HS-27A (cell line): ENCODE results near the gene UBE2O.

ENCODE experiments used
- DNase-seq: peaks from one replicate; pipeline ENCODE4 v3.0.0-alpha.2; 2012; ENCODE audit warnings: low read depth, missing footprints

UBE2O gene

GRCh38 chr17:76438906-76439305 is 14.0 kb downstream of the UBE2O start:
- DNase-seq, result no peak

- DNase-seq, result no peak
Measured at GRCh38 chr17:76437467-76438402, 15.2 kb downstream of the UBE2O start.

DNA sequence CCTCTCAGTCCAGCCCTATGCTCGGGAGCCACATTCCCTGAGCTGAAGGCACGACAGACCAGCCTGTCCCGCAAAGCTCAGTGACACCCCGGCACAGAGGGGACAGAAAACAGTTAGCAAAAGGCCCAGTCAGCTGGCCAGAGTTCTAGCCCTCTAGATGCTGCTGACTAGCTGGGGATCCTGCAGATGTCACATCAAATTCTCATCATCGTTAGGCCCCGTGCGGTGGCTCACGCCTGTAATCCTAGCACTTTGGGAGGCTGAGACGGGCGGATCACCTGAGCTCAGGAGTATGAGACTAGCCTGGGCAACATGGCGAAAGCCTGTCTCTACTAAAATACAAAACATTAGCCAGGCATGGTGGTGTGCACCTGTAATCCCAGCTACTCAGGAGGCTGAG is 17.2 kb downstream of the UBE2O start:
- no peak for DNase-seq

GRCh38 chr17:76434870-76435269 is 18.1 kb downstream of the UBE2O start:
- no peak for DNase-seq

- DNase-seq, result no peak
Measured at GRCh38 chr17:76433693-76434092, 19.3 kb downstream of the UBE2O start.

GRCh38 chr17:76432712-76433336 is 20.1 kb downstream of the UBE2O start:
- no peak for DNase-seq

GRCh38 chr17:76432004-76432403 is 20.9 kb downstream of the UBE2O start:
- DNase-seq, result no peak

DNA sequence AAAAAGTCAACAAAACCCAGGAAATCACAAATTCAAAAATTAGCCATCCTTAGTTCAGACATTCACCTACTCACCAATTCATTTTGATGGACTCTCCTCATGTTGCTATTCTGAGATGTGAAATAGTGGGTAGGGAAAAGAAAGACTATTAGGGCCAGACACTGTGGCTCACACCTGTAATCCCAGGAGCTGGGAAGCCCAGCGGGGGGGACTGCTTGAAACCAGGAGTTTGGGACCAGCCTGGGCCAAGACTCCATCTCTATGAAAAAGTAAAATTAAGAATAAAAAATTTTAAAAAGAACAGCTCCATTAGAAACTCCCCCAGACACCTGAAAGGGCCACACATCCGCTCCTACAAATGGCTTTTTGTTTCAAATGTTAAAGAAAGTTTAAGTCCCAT is 21.4 kb downstream of the UBE2O start:
- no peak for DNase-seq

DNA sequence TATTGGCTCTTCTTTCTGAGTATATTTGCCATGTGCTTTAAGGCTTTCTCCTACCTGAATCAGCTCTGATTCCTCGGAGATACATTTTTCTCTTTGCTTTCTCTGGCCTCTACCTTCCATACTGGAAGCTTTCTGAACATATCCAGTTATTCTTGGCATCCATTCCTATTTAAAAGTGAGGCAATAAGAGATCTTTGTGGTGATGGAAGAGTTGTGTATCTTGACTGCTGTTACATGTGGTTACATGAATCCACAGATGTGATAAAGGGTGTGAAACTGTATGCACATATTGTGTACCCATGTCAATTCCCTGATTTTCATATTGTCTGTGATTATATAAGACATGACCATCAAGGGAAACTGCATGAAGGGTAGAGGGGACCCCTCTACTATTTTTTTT is 24.4 kb downstream of the UBE2O start:
- DNase-seq, result no peak

DNA sequence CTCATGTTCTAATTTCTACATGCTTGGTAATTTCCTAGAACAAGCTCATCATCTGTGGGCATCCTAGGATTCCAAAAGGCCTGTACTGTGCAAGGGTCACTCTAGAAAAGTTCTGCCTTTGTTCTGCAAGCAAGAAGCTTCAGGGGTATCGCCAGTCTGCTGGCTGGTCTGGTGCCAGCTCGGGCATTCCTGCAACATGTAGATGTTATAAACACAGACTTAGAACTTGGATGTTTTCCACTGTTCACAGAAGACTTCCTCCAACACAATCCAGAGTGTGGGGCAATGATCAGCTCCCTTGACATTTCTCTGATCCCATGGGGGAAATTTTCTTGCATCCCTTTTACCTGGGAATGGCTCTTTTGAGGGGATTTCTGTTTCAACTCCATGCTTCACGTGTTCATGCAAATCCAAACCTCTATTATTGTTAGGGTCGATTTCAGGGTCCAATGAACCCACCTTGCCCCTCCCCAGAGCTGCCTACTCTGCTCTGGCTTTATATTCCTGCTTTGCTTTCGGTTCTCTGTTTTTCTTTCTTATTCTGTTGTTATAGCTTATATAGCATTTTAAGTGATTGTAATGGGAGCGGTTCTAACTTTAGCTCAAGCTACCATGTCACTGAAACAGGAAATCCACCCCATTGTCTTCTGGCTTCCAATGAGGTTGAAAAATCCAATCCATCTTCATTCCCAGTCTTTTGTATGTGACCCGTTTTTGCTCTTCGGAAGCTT is 25.3 kb downstream of the UBE2O start:
- DNase-seq, result no peak

DNA sequence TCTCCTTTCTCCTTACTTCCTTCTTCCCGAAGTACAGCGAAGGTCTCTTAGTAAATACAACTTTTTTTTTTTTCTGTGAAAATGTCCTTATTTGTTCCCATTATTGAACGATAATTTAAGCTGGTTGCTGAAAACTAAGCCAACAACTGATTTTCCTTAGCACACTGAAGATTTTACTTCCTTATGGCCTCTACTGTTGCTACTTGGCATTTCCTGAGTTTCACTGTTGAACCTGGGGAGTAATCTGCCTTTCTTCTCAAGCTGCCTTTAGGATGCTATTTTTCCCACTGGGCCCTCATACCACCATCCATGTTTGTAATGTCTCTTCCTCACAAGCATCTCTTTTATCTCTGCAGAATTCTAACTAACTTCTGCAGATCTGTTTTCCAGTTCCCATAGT is 26.1 kb downstream of the UBE2O start:
- DNase-seq, result no peak

GRCh38 chr17:76422860-76423259 is 30.1 kb downstream of the UBE2O start:
- no peak for DNase-seq

- no peak for DNase-seq
Measured at GRCh38 chr17:76422406-76422805, 30.5 kb downstream of the UBE2O start.

- no peak for DNase-seq
Measured at GRCh38 chr17:76421044-76421407, 31.9 kb downstream of the UBE2O start.

- DNase-seq, result no peak
Measured at GRCh38 chr17:76420356-76421043, 32.5 kb downstream of the UBE2O start.

GRCh38 chr17:76419576-76420260 is 33.2 kb downstream of the UBE2O start:
- DNase-seq, result no peak

GRCh38 chr17:76417499-76418143 is 35.3 kb downstream of the UBE2O start:
- DNase-seq, result no peak

DNA sequence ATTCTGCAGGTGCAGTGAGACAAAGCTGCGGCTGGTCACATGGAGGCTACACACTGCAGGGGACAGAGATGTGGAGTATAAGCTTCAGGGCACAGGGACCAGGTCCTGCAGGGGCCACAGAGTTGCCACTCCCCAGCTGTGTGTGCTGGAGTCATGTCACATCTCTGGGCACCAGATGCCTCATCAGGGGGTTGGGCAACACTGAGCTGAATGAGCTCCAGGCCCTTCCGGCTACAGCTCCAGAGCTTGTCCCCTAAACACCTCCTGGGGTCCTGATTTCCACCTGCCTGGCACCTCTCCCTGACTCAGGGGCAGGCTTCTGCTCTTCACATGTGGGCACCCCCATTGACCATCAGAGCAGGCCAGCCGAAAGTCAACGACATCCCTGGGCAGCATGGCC is 36.1 kb downstream of the UBE2O start:
- DNase-seq, result no peak

- DNase-seq, result no peak
Measured at GRCh38 chr17:76416457-76416856, 36.5 kb downstream of the UBE2O start.

DNA sequence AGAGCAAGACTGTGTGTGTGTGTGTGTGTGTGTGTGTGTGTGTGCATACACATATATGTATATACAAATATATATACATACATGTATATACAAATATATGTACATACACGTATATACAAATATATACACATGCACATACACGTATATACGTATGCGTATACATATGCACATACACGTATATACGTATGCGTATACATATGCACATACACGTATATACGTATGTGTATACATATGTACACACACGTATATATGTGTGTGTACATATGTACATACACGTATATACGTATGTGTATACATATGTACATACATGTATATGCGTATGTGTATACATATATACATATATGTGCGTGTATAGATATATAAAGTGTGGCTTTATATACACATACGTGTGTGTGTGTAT is 37.2 kb downstream of the UBE2O start:
- no peak for DNase-seq
